Lower leg skin (tissue), 3 donors: ENCODE measurements around the gene DPY19L2.
"Not testable (repeated sequence)": the region's sequence is repeated elsewhere in the genome, so short reads cannot be mapped to it uniquely, and the experiment has no call there.

Experiments
- CTCF ChIP-seq, 3 donors: fragments of 450-650 bp; IDR thresholded peaks; one replicate each; pipeline ENCODE4 v1.5.1; 2016; ENCODE audit warnings: antibody characterized with exemption in 3 of 3, mild to moderate bottlenecking in 3 of 3, moderate library complexity in 2 of 3
- POLR2A ChIP-seq, 2 donors: fragments of 450-650 bp; IDR thresholded peaks; one replicate each; pipeline ENCODE4 v1.6.1; 2016 to 2017; ENCODE audit warnings: antibody characterized with exemption in 2 of 2, mild to moderate bottlenecking in 1 of 2, moderate library complexity in 1 of 2

GRCh38 chr12:63689141-63689540 is 20.8 kb upstream of the DPY19L2 start:
- not testable (repeated sequence) for TF ChIP-seq CTCF, POLR2A (IDR thresholded peaks at IDR 0.05)
